Right lobe of liver (tissue), 6 donors: ENCODE results near the gene NNMT. TPM values are rescaled to one million over a fixed set of nuclear protein-coding genes. Genes with fewer than 3 reads are reported as not detected.
A peak's percentile ranks its signal among the peaks of the same experiment; 100 is the strongest.
"Not testable (repeated sequence)": the region's sequence is repeated elsewhere in the genome, so short reads cannot be mapped to it uniquely, and the experiment has no call there.

Source experiments
- ATAC-seq, 4 donors: fragments of 200-7000 bp; cut with Tn5 transposase; one replicate each; pipeline ENCODE4 v1.9.1; 2020; ENCODE audit warnings: mild to moderate bottlenecking in 4 of 4, moderate library complexity in 4 of 4
- DNase-seq, 3 donors: peaks; one replicate each; pipeline ENCODE4 v3.0.0-alpha.2; 2020
- H3K27ac ChIP-seq, 3 donors: fragments of 200-600 bp; one replicate each; pipeline ENCODE4 v1.8.0; 2022
- H3K27me3 ChIP-seq, 2 donors: fragments of 200-600 bp; one replicate each; pipeline ENCODE4 v1.8.0; 2022
- H3K36me3 ChIP-seq, 4 donors: fragments of 200-600 bp; sonication (generic) in 1 of 4; one replicate each; pipeline versions ENCODE4 v1.5.1 to v1.8.0; 2017 to 2022; ENCODE audit warnings: control low read depth in 1 of 4
- H3K4me1 ChIP-seq, 4 donors: fragments of 200-600 bp; sonication (generic) in 1 of 4; one replicate each; pipeline versions ENCODE4 v1.5.1 to v1.8.0; 2017 to 2022; ENCODE audit warnings: control low read depth in 1 of 4
- H3K4me3 ChIP-seq, 3 donors: fragments of 200-600 bp; one replicate each; pipeline ENCODE4 v1.8.0; 2022
- H3K9me3 ChIP-seq, 4 donors: fragments of 200-600 bp; sonication (generic) in 1 of 4; one replicate each; pipeline versions ENCODE4 v1.5.1 to v1.8.0; 2017 to 2022; ENCODE audit warnings: control low read depth in 1 of 4
- CTCF ChIP-seq, 4 donors: fragments of 200-600 bp in 3 of 4; fragments of 450-650 bp in 1 of 4; IDR thresholded peaks; one replicate each; pipeline versions ENCODE4 v1.5.1 to v1.8.0; 2016 to 2022; ENCODE audit warnings: antibody characterized with exemption in 4 of 4, mild to moderate bottlenecking in 2 of 4
- POLR2A ChIP-seq: fragments of 450-650 bp; IDR thresholded peaks from one replicate; pipeline ENCODE4 v1.6.1; 2017; ENCODE audit warnings: antibody characterized with exemption, mild to moderate bottlenecking
- WGBS: methylation state at CpG from one replicate; pipeline ENCODE4 v1.1.6; 2018; ENCODE audit warnings: low coverage, low lambda C conversion rate; ENCODE audit not compliant: insufficient coverage; ENCODE audit errors: missing lambda C conversion rate; 5-methylcytosine and 5-hydroxymethylcytosine counted together
- intact Hi-C, 2 donors: fragments of 100-400 bp; cut with DNase I; formaldehyde crosslinking; loops; one replicate each; pipeline versions ENCODE4 v1.11.2 to v1.14.1; 2022
- total RNA-seq, 6 experiments: library from RNA; depleted of rRNA in 2 of 6; stranded (reverse); fragments of >200 nt in 2 of 6; fragmentation: NEBNext Ultra II Directional in 3 of 6; extraction: Animal tissue kit (Norgen Biotek cat#: 25700) in 3 of 6; gene quantifications; one replicate each; pipeline versions ENCODE4 v1.1.0 to v1.2.4, GENCODE V29; 2016 to 2023
- donor health status: DM: no; HTN: yes; CAD: no.
- donor health status: DM: no; HTN: no; CAD: no.
- donor health status: DM: no; HTN: no; CAD: no.
- donor health status: DM: no; HTN: yes; CAD: no.
- donor health status: DM: no; HTN: yes; CAD: no.

NNMT gene
- total RNA-seq, 6 experiments from 2014 or later, result 634 to 3,368 (median 2,270) TPM

GRCh38 chr11:114322934-114323333, 26.7 kb downstream of the NNMT start:
- no peaks in the 10 kb centered on the region for H3K27me3 ChIP-seq
- intact Hi-C loops, result no loop called here
- 94% methylated on average over 2 of the region's 2 CpGs for WGBS
- no peak overlapping the region for H3K27ac ChIP-seq
- H3K4me3 ChIP-seq, result no peak overlapping the region
- H3K4me1 ChIP-seq, result peaks cover 0 to 2% (median 0%) of the 10 kb centered on the region in 4 donors
- no peak for DNase-seq
- no peaks in the 10 kb centered on the region for H3K9me3 ChIP-seq
- TF ChIP-seq CTCF (IDR thresholded peaks at IDR 0.05), result no peak
- no peak for TF ChIP-seq POLR2A
- no peak for ATAC-seq
- H3K36me3 ChIP-seq, result no peaks in the 10 kb centered on the region

- Histone ChIP-seq H3K27me3 (no peaks in the 10 kb centered on the region), H3K27ac (no peak overlapping the region), H3K36me3 (no peaks in the 10 kb centered on the region), H3K4me1 (no peaks in the 10 kb centered on the region), H3K9me3 (no peaks in the 10 kb centered on the region), H3K4me3 (no peak overlapping the region)
- ATAC-seq, result no peak
- intact Hi-C loops, result no loop called here
- TF ChIP-seq POLR2A (no peak), CTCF (IDR thresholded peaks at IDR 0.05) (no peak)
- DNase-seq, result no peak
- WGBS, result 82% methylated on average over 4 of the region's 4 CpGs
Measured at GRCh38 chr11:114326151-114326550, 30.0 kb downstream of the NNMT start.

GRCh38 chr11:114326776-114327175, 30.6 kb downstream of the NNMT start:
- no peak for TF ChIP-seq POLR2A
- no peak for TF ChIP-seq CTCF (IDR thresholded peaks at IDR 0.05)
- Histone ChIP-seq H3K36me3 (no peaks in the 10 kb centered on the region), H3K27me3 (no peaks in the 10 kb centered on the region), H3K4me1 (no peaks in the 10 kb centered on the region), H3K4me3 (no peak overlapping the region), H3K27ac (no peak overlapping the region), H3K9me3 (no peaks in the 10 kb centered on the region)
- intact Hi-C loops, result no loop called here
- no peak for DNase-seq
- ATAC-seq, result no peak
- WGBS, result 83% methylated on average over 2 of the region's 2 CpGs

GRCh38 chr11:114330373-114330772, 34.2 kb downstream of the NNMT start:
- no peak for TF ChIP-seq POLR2A
- Histone ChIP-seq H3K9me3 (no peaks in the 10 kb centered on the region), H3K36me3 (no peaks in the 10 kb centered on the region), H3K27me3 (no peaks in the 10 kb centered on the region), H3K4me1 (no peaks in the 10 kb centered on the region), H3K27ac (no peak overlapping the region), H3K4me3 (no peak overlapping the region)
- DNase-seq, result no peak
- no peak for ATAC-seq
- 83% methylated on average over 1 of the region's 1 CpG for WGBS
- intact Hi-C loops, result no loop called here

GRCh38 chr11:114340311-114341131, 44.3 kb downstream of the NNMT start:
- intact Hi-C loops, result no loop called here
- Histone ChIP-seq H3K36me3 (no peaks in the 10 kb centered on the region), H3K27me3 (no peaks in the 10 kb centered on the region), H3K4me1 (peaks cover 0 to 16% (median 0%) of the 10 kb centered on the region in 4 donors), H3K4me3 (peak overlapping the region in 1 of 3 donors; percentile 25), H3K9me3 (no peaks in the 10 kb centered on the region), H3K27ac (peak overlapping the region in 2 of 3 donors; percentile 17 to 25)
- peak; percentile 73 to 80 (median 76) for TF ChIP-seq CTCF (IDR thresholded peaks at IDR 0.05)
- TF ChIP-seq POLR2A, result no peak
- DNase-seq, result peak in 1 of 3 donors; percentile 26
- 13% methylated on average over 11 of the region's 18 CpGs for WGBS
- ATAC-seq, result peak; percentile 89 to 94 (median 92)

GRCh38 chr11:114341667-114342066, 45.5 kb downstream of the NNMT start:
- H3K27me3 ChIP-seq, intact Hi-C loops, ATAC-seq, H3K36me3 ChIP-seq, H3K27ac ChIP-seq, DNase-seq, H3K9me3 ChIP-seq, H3K4me3 ChIP-seq: not testable (repeated sequence)
- 78% methylated on average over 3 of the region's 3 CpGs for WGBS
- peaks cover 0 to 28% (median 3%) of the 10 kb centered on the region in 4 donors for H3K4me1 ChIP-seq
